Embryonic facial prominence (tissue), 1 donor: Measurements from ENCODE around the gene MET.

ENCODE experiments used
- DNase-seq: peaks from one replicate; pipeline ENCODE4 v3.0.0-alpha.2; 2016; ENCODE audit errors: extremely low spot score

Gene MET

GRCh38 chr7:116663744-116664143, 8.3 kb upstream of the MET start:
- no peak for DNase-seq

GRCh38 chr7:116665332-116665996, 6.5 kb upstream of the MET start:
- no peak for DNase-seq

- DNase-seq: no peak
These were observed 2.2 kb upstream of the MET start for GRCh38 chr7:116669769-116670168.

- no peak for DNase-seq
These were observed 1.5 kb upstream of the MET start for GRCh38 chr7:116670409-116671015.

GRCh38 chr7:116671111-116671510, 885 bp upstream of the MET start:
- DNase-seq: no peak

GRCh38 chr7:116672596-116673456, 830 bp downstream of the MET start:
- DNase-seq: no peak

GRCh38 chr7:116673457-116673865, 1.5 kb downstream of the MET start:
- DNase-seq: no peak

- no peak for DNase-seq
These were observed 2.6 kb downstream of the MET start for GRCh38 chr7:116674508-116675173.

GRCh38 chr7:116675812-116676355, 3.9 kb downstream of the MET start:
- DNase-seq: no peak

- DNase-seq: no peak
These were observed 6.8 kb downstream of the MET start for GRCh38 chr7:116678780-116679179.

GRCh38 chr7:116679500-116679899, 7.5 kb downstream of the MET start:
- peak; percentile 31 for DNase-seq

- no peak for DNase-seq
These were observed 11.8 kb downstream of the MET start for GRCh38 chr7:116683786-116684185.

- no peak for DNase-seq
These were observed 14.0 kb downstream of the MET start for GRCh38 chr7:116686033-116686432.

- DNase-seq: no peak
These were observed 14.9 kb downstream of the MET start for GRCh38 chr7:116686812-116687419.

- no peak for DNase-seq
These were observed 15.8 kb downstream of the MET start for GRCh38 chr7:116687801-116688201.

GRCh38 chr7:116689790-116690259, 17.8 kb downstream of the MET start:
- DNase-seq: no peak

- no peak for DNase-seq
These were observed 19.7 kb downstream of the MET start for GRCh38 chr7:116691664-116692063.

- no peak for DNase-seq
These were observed 20.7 kb downstream of the MET start for GRCh38 chr7:116692401-116693308.

- DNase-seq: no peak
These were observed 24.7 kb downstream of the MET start for GRCh38 chr7:116696707-116697106.

GRCh38 chr7:116697152-116697551, 25.2 kb downstream of the MET start:
- DNase-seq: no peak
